KMS-11 (cell line): ENCODE measurements around the gene THBS3.
"Not testable (repeated sequence)": the region's sequence is repeated elsewhere in the genome, so short reads cannot be mapped to it uniquely, and the experiment has no call there.

ENCODE experiments used
- H2AFZ ChIP-seq: fragments of 200-600 bp; sonication (generic); 2 replicates; pipeline ENCODE4 v1.6.1; 2016; ENCODE audit warnings: antibody characterized with exemption, mixed run types, low read depth
- H3K27ac ChIP-seq: fragments of 200-600 bp; sonication (generic); 2 replicates; pipeline ENCODE4 v1.6.1; 2016; ENCODE audit warnings: mild to moderate bottlenecking, mixed run types
- H3K27me3 ChIP-seq: fragments of 200-600 bp; sonication (generic); 2 replicates; pipeline ENCODE4 v1.6.1; 2017; ENCODE audit warnings: mild to moderate bottlenecking, low read depth, mixed run types, moderate library complexity; ENCODE audit not compliant: insufficient read depth
- H3K36me3 ChIP-seq: fragments of 200-600 bp; sonication (generic); 2 replicates; pipeline ENCODE4 v1.6.1; 2017; ENCODE audit warnings: mild to moderate bottlenecking, mixed run types; ENCODE audit not compliant: insufficient read depth
- H3K4me1 ChIP-seq: fragments of 200-600 bp; sonication (generic); 2 replicates; pipeline ENCODE4 v1.6.1; 2016; ENCODE audit warnings: mild to moderate bottlenecking, low read depth, mixed run types; ENCODE audit not compliant: poor library complexity, severe bottlenecking
- H3K4me2 ChIP-seq: fragments of 200-600 bp; sonication (generic); 2 replicates; pipeline ENCODE4 v1.7.0; 2016; ENCODE audit warnings: mild to moderate bottlenecking, mixed run types
- H3K4me3 ChIP-seq: fragments of 200-600 bp; sonication (generic); IDR thresholded peaks from 2 replicates; pipeline ENCODE4 v1.6.1; 2017; ENCODE audit warnings: low read depth, low read length, mixed read lengths; ENCODE audit not compliant: insufficient read depth
- H3K79me2 ChIP-seq: fragments of 200-600 bp; sonication (generic); 2 replicates; pipeline ENCODE4 v1.6.1; 2016; ENCODE audit warnings: low read depth, mixed run types; ENCODE audit not compliant: insufficient read depth
- H3K9ac ChIP-seq: fragments of 200-600 bp; sonication (generic); 2 replicates; pipeline ENCODE4 v1.6.1; 2016; ENCODE audit warnings: mild to moderate bottlenecking, mixed run types
- H4K20me1 ChIP-seq: fragments of 200-600 bp; sonication (generic); 2 replicates; pipeline ENCODE4 v1.6.1; 2016; ENCODE audit warnings: mild to moderate bottlenecking, mixed run types; ENCODE audit not compliant: insufficient read depth
- CTCF ChIP-seq: fragments of 200-600 bp; sonication (generic); conservative IDR thresholded peaks from 2 replicates; pipeline ENCODE4 v1.6.1; 2017; ENCODE audit warnings: low read depth, mild to moderate bottlenecking, antibody characterized with exemption, low read length, moderate library complexity, mixed read lengths

The THBS3 gene

GRCh38 chr1:155166471-155167165, 41.1 kb downstream of the THBS3 start:
- peaks cover 3% of the 10 kb centered on the region; the same call in 1 of the 2 replicates for H3K79me2 ChIP-seq
- no peak overlapping the region for H3K4me2 ChIP-seq
- H3K27me3 ChIP-seq: no peaks in the 10 kb centered on the region
- H3K4me3 ChIP-seq: no peak overlapping the region
- H3K9ac ChIP-seq: no peak overlapping the region
- no peak overlapping the region for H3K27ac ChIP-seq
- no peaks in the 10 kb centered on the region; the same call in 1 of the 2 replicates for H3K36me3 ChIP-seq
- TF ChIP-seq CTCF: no peak
- peak overlapping the region; percentile 12; the same call in 1 of the 2 replicates for H2AFZ ChIP-seq
- H3K4me1 ChIP-seq: peaks cover 11% of the 10 kb centered on the region
- no peaks in the 10 kb centered on the region for H4K20me1 ChIP-seq

DNA sequence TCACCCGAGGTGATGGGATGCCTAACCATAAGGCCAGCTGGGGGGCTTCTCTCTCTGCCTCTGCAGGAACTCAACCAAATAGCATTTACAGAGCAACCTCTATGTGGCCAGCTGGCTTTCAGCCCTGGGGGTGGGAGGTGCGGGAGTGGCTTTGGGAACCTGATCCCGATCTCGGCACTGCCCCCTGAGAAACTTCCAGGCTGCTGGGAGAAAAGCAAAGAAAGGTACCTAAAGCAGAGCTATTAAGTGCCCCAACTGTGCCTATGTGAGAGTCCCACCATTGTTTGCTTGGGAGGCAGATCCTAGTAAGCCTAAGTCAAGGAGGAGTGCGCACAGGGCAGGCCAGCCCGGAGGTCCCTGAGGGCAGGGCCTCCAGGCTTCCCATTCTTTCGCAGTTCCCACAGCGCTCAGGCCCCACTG, 41.6 kb downstream of the THBS3 start:
- Histone ChIP-seq H3K27me3 (no peaks in the 10 kb centered on the region), H3K36me3 (no peaks in the 10 kb centered on the region; the same call in 1 of the 2 replicates), H3K4me1 (peaks cover 7% of the 10 kb centered on the region), H3K27ac (no peak overlapping the region), H2AFZ (no peak overlapping the region), H3K4me2 (no peak overlapping the region), H4K20me1 (no peaks in the 10 kb centered on the region), H3K79me2 (no peaks in the 10 kb centered on the region), H3K4me3 (no peak overlapping the region), H3K9ac (no peak overlapping the region)
- no peak for TF ChIP-seq CTCF

DNA sequence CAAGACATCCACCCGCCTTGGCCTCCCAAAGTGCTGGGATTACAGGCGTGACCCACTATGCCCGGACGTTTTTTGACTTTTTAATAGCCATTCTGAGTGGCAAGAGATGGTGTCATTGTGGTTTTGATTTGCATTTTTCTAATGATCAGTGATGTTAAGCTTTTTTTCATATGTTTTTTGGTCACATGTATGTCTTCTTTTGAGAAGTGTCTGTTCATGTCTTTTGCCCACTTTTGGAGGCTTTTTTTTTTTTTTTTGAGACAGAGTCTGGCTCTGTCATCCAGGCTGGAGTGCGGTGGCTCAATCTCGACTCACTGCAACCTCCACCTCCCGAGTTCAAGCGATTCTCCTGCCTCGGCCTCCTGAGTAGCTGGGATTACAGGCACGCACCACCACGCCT, 43.1 kb downstream of the THBS3 start:
- H3K4me1 ChIP-seq, H3K4me3 ChIP-seq, H3K36me3 ChIP-seq, H2AFZ ChIP-seq, H3K9ac ChIP-seq, H3K27me3 ChIP-seq, H4K20me1 ChIP-seq, H3K4me2 ChIP-seq, H3K27ac ChIP-seq, H3K79me2 ChIP-seq: not testable (repeated sequence)

DNA sequence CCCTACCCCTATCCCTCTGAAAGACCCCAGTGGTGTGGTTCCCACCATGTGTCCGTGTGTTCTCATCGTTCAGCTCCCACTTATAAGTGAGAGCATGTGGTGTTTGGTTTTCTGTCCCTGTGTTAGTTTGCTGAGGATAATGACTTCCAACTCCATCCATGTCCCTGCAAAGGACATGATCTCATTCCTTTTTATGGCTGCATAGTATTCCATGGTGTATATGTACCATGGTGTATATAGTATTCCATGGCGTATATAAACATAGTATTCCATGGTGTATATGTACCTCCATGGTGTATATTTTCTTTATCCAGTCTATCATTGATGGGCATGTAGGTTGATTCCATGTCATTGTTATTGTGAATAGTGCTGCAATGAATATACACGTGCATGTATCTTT, 43.9 kb downstream of the THBS3 start:
- not testable (repeated sequence) for H3K9ac ChIP-seq, H3K36me3 ChIP-seq, H3K4me1 ChIP-seq, H2AFZ ChIP-seq, H3K79me2 ChIP-seq, H3K27ac ChIP-seq, H3K27me3 ChIP-seq, H3K4me2 ChIP-seq, H4K20me1 ChIP-seq, H3K4me3 ChIP-seq

DNA sequence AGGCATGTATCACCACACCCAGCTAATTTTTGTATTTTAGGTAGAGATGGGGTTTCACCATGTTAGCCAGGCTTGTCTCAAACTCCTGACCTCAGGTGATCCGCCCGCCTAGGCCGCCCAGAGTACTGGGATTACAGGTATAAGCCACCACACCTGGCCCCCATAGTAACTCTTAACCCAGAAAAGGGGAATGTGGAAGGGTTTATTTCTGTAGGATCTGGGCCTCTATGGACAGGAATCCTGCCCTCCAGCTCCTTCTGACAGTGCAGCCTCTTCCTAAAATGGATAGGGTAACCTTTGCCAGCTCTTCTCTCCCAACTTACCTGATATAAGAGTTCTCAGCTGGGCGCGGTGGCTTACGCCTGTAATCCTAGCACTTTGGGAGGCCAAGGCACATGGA, 45.1 kb downstream of the THBS3 start:
- H4K20me1 ChIP-seq, H3K27me3 ChIP-seq, H2AFZ ChIP-seq, H3K4me3 ChIP-seq, H3K79me2 ChIP-seq, H3K9ac ChIP-seq, H3K4me1 ChIP-seq, H3K36me3 ChIP-seq, H3K27ac ChIP-seq, H3K4me2 ChIP-seq: not testable (repeated sequence)

- Histone ChIP-seq H4K20me1 (no peaks in the 10 kb centered on the region), H2AFZ (no peak overlapping the region), H3K4me1 (no peaks in the 10 kb centered on the region), H3K79me2 (no peaks in the 10 kb centered on the region), H3K27me3 (no peaks in the 10 kb centered on the region; the same call in 1 of the 2 replicates), H3K4me3 (no peak overlapping the region), H3K9ac (no peak overlapping the region), H3K27ac (no peak overlapping the region), H3K4me2 (no peak overlapping the region), H3K36me3 (no peaks in the 10 kb centered on the region)
- no peak for TF ChIP-seq CTCF
These were observed 47.6 kb downstream of the THBS3 start for GRCh38 chr1:155160128-155160527.
